ENCODE data around the gene PHF21B.
"Not testable (repeated sequence)": the region's sequence is repeated elsewhere in the genome, so short reads cannot be mapped to it uniquely, and the experiment has no call there.

Gene PHF21B

DNA sequence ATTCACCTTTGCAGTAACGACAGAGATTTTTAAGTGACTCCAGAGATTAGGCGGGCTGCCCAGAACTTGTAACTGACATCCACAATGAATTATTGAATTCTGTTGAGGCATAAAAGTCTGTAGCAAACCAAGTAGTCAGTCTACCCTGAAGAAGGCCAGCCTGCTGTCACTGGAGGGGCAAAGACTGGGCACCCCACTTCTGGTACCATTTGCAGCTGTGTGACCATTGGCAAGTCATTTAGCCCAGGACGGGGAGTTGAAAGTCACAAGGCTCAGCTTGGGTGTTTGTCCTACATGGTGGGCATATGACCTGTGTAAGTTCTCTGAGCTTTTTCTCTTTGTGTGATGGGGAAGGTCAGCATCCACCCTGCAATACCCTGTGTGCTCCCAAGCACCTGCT is 138.0 kb downstream of the PHF21B start:
- DNase-seq (ENCODE audit: low spot score): no peak

DNA sequence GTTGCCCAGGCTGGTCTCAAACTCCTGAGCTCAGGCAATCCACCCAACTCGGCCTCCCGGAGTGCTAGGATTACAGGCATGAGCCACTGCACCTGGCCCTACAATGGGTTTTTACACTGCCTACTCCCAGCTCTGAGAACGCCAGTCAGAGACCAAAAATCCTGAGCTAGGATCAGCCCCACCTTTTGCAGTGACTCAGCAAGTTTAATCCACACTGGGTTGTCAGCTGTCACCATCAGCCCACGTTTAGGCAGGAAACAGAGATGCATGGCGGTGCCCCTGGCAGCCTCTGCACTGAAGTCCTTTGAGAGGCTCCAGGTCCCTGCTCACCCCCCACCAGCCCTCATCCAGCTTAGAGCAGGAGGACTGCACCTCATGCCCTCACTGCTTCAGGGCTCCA is 139.8 kb downstream of the PHF21B start:
- DNase-seq (ENCODE audit: low spot score): no peak

DNA sequence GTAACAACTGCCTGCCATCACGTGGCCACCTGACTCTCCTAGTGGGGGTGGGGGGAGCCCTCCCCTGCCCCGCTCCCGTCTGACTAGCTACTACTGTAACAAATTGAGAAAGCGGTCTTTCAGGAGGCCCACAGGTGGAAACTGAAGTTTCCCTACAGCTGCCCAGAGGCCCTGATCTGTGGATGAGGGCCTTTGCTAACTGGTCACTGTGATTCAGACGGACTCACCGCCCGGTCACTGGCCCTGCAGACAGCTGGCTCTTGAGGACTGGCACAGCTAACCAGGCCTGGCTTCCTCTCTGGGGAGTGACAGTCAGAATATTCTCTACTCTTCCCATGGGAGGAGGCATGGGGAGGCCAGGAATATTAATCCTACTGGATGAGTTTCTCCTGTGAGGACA is 140.6 kb downstream of the PHF21B start:
- DNase-seq (ENCODE audit: low spot score): no peak

DNA sequence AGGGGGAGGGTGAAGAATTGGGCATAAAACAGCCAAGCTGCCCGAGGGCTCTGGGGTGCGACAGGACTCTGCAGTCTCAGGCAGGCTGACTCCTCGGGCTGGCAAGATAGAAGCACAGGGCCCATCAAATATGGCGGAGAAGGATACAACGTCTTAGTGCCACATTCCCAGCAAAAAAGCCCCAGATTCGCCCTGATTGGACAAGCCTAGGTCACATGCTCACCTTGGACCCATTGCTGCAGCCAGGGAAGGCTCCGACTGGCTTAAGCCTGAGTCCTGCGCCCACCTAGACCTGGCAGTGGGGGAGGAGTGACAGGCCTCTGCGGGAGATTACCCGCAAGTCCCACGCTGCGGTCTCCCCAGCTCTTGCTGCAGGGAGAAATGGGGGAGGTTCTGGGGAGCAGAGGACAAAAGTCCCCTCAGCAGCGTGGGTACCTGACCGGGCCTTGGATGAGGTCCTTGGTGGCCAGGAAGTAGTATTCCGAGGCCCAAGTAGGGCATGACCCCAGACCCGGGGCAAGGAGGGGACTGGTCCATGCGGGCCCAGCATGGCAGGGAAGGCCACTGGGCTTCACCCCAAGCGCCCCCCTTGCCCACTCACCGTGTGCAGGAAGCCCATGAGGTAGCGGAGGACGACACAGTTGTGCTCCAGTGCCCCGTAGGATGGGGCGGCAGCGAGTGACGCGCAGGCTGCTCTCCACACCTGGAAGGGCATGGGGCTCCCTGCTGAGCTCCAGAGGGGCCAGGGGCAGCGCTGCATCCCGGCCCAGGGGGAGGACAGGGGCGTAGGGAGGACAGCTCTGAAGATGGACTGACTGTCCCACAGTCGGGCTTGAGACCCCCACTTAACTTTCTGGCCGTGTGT is 144.4 kb downstream of the PHF21B start:
- no peak for DNase-seq (ENCODE audit: low spot score)

DNA sequence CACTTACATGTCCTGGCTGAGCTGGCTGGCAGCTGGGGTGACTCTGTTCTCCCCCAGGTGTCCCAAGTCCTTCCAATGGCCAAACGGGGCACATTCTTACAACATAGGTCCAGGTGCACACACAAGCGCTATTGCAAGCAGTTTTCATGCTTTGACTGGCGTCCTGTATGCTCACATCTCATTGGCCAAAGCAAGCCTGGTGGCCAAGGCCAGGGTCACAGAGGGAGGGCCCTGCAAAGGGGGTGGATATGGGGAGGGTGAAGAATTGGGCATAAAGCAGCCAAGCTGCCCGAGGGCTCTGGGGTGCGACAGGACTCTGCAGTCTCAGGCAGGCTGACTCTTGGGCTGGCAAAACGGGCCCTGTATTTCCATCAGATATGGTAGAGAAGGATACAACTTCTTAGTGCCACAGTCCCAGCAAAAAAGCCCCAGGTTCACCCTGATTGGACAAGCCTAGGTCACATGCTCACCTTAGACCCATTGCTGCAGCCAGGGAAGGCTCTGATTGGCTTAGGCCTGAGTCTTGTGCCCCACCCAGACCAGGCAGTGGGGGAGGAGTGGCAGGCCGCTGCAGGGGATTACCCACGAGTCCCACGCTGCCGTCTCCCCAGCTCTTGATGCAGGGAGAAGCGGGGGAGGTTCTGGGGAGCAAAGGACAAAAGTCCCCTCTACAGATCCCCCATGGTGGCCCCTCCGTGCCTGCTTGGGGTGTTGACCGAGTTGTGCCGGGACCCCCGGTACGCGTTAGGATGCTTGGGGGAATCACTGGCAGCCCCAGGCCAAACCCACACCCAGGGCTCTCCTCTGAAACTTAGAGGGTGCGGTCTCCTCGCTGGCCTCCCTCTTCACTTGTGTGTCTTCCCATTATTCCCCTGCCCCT is 146.6 kb downstream of the PHF21B start:
- no peak for DNase-seq (ENCODE audit: low spot score)

DNA sequence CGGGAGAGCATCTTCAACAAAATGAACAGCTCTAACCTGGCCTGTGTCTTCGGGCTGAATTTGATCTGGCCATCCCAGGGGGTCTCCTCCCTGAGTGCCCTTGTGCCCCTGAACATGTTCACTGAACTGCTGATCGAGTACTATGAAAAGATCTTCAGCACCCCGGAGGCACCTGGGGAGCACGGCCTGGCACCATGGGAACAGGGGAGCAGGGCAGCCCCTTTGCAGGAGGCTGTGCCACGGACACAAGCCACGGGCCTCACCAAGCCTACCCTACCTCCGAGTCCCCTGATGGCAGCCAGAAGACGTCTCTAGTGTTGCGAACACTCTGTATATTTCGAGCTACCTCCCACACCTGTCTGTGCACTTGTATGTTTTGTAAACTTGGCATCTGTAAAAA is 147.5 kb downstream of the PHF21B start:
- no peak for DNase-seq (ENCODE audit: low spot score)

DNA sequence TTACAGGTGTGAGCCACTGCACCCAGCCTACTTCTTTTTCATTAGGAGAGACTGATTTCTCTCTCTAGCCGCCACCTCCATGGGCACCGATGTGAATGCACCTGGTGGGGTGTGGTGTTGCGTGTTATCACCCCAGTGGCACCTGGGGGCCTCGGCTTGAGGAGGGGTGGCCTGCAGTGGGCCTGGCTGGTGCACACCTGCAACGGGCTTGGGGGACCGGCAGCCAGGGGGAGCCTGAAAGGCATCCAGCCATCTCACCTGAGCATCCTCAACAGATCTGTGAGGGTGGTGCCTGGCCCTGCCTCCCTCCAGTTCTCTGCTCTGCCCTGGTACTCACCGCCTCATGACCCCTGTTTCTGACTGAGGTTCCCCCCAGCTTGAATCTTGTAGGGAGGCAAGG is 148.6 kb downstream of the PHF21B start:
- DNase-seq (ENCODE audit: low spot score): no peak

DNA sequence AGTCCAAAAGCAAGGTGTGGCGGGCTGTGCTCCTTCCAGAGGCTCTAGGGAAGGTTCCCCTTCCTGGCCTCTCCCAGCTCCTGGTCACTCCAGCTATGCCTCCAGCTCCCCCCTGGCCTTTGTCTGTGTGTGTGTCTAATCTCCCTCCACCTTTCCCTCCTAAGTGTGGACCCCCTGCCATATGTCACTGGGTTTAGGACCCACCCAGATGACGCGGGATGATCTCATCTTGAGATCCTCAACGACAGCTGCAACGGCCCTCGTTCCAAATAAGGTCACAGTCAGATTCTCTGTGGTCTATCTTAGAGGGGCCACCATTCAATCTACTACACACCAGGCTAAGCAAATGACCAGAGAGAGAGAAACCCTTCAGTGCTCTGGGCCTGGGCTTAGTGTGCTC is 149.5 kb downstream of the PHF21B start:
- no peak for DNase-seq (ENCODE audit: low spot score)

DNA sequence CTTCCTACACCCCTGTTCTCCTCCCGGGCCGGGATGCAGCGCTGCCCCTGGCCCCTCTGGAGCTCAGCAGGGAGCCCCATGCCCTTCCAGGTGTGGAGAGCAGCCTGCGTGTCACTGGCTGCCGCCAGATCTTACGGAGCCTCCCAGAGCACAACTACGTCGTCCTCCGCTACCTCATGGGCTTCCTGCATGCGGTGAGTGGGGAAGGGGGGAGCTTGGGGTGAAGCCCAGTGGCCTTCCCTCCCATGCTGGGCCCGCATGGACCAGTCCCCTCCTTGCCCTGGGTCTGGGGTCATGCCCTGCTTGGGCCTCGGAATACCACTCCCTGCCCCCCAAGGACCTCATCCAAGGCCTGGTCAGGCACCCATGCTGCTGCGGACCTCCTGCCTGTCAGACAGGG is 150.2 kb downstream of the PHF21B start:
- no peak for DNase-seq (ENCODE audit: low spot score)

DNA sequence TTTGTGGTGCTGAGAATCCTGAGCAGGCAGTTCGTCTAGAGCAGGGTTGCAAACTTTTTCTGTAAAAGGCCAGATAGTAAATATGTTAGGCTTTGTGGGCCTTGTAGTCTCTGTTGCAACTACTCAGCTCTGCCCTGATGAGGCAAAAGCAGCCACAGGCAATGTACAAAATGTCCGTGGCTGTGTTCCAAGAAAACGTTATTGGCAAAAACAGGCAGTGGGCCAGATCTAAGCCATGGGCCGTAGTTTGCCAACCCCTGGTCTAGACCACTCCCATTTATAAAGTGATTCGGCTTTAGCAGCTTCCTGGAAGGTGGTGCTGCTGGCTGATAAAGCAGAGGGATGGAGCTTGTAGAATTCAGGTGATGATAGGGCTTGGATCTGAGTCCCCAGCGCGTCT is 151.0 kb downstream of the PHF21B start:
- not testable (repeated sequence) for DNase-seq (ENCODE audit: low spot score)

DNA sequence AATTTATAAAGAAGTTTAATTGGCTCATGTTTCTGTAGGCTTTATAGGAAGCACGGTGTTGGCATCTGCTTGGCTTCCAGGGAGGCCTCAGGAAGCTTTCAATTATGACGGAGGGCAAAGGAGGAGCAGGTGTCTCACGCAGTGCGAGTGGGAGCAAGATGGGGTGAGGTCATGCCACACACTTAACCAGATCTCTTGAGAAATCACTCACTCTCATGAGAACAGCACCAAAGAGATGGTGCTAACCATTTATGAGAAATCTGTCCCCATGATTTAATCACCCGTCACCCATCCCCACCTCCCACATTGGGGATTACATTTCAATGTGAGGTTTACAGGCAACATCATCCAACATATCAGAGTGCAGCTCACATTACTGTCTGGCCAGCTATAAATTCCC is 153.9 kb downstream of the PHF21B start:
- no peak for DNase-seq (ENCODE audit: low spot score)

DNA sequence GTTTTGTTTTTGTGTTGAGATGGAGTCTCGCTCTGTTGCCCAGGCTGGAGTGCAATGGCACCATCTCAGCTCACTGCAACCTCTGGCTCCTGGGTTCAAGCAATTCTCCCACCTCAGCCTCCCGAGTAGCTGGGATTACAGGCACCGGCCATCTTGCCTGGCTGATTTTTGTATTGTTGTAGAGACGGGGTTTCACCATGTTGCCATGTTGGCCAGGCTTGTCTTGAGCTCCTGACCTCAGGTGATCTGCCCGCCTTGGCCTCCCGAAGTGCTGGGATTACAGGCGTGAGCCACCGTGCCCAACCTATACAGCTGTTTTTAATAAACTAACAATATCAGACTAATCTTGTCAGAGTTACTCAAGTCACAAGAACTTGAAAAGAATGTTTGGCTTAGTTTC is 155.2 kb downstream of the PHF21B start:
- not testable (repeated sequence) for DNase-seq (ENCODE audit: low spot score)

DNA sequence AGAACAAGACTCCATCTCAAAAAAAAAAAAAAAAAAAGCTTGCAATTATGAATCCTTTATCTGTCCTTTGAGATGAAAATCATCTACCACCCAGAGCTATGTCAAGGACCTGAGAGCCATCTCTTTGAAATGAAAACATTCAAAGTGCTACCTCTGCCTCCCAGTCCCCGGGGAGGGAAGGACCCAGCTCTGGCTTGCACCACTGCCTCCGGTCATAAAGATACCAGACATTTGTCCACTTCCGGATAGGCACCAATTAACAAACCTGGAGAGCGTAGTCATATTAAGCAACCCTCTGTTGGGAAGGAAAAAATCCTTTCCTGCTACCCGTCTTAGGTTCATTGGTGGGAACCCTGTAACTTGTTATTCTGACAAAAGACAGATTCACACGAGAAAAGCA is 158.9 kb downstream of the PHF21B start:
- no peak for DNase-seq (ENCODE audit: low spot score)

DNA sequence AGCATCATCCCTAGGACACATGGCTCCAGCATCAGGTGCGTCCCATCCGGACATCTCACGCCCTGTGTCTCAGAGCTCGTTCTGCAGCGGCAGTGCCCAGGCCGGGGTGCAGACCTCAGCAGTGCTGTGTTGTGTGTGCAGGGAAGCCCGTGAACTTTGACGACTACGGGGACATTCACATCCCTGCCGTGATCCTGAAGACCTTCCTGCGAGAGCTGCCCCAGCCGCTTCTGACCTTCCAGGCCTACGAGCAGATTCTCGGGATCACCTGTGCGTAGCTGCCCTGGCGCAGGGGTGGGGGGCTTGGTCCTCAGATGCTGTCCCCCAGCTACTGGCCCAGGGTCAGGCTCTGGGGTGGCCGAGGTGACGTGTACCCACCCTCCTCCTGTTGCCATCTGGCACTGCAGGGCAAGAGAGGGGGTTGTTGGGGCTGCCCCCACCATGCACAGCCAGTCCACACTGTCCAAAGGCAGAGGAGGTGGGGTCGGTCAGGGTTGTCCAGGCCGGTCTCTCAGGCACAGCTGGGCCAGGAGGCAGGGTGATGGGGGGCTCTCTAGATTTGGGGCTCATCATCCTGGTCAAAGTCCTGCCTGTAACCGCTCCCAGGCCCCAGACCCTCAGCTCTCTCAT is 160.9 kb downstream of the PHF21B start:
- no peak for DNase-seq (ENCODE audit: low spot score)

DNA sequence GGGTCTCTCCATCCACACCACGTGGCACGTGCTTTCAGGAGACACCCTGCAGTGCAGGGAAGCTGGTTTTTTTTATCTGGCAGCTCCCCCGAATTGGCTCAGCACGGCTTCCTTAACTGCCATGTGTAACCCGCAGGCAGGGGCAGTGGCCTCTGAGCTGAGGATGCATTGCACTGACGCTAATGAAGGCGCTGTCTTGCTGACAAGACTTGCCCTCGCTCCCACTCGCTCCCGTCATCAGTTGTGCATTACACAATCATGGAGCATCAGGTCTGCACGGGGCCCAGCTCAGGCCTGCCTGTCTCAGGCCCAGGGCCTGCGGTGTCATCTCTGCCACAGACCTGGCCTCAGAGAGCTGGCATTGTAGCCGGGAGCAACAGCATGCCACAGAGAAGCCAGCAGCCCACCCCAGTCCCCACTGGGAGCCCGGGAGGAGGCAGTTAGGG is 161.5 kb downstream of the PHF21B start:
- DNase-seq (ENCODE audit: low spot score): no peak

DNA sequence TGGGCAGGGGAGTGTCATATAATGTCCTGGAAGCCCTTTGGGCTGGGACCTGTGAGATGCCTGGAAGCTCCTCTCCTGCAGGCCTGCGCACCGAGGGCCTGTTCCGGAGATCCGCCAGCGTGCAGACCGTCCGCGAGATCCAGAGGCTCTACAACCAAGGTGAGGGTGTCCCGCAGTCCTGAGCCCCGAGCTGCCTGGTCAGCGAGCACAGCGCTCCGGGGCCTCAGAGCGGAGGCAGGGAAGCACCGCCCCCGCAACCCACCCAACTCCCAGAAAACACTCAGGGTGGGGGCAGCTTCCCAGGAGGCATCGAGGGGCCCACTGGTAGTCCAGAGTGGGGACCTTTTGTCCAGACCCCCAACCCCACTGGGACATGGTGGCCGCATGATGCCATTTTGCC is 161.9 kb downstream of the PHF21B start:
- DNase-seq (ENCODE audit: low spot score): no peak

DNA sequence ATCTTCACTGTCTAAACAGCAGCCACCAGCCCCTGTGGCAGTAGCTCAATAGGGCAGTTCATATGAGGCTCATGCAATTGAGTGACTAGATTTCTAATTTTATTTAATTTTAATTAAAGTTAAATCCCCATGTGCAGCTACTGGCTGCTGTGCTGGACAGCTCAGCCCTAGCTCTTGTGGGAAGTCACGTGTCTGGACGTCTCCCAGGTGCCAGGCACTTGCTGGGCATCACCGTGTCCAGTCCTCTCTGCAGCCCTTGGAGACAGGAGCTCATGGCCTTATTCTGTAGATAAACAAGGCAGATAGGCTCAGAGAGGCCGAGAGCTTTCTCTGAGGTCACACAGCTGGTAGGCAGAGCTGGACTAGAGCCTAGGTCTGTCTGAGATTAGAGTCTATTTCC is 162.4 kb downstream of the PHF21B start:
- DNase-seq (ENCODE audit: low spot score): no peak

DNA sequence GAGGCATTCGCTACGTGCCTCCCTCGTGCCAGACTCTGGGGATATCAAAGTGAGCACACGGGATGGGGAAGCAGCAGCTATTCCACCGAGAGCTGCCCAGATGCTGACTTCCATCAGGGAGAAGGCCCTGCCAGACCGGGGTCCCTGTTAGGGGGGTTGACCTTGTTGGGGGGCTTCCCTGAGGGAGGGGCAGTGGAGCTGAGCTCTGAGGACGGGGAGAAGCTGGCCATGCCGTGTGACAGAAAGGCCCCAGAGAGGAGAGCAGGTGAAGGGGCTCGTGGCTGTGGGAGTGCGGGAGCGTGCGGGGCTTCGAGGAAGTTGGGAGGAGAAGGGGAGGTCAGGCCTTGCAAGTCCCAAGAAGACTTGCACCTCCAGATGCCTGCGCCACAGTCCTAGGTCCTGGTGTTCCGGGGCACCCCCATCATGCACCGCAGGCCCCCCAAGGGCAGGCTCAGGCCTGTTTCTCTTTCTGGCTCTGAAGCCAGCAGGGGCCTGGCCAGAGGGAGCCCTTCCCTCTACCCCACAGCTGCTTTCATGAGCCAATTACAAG is 163.0 kb downstream of the PHF21B start:
- no peak for DNase-seq (ENCODE audit: low spot score)

DNA sequence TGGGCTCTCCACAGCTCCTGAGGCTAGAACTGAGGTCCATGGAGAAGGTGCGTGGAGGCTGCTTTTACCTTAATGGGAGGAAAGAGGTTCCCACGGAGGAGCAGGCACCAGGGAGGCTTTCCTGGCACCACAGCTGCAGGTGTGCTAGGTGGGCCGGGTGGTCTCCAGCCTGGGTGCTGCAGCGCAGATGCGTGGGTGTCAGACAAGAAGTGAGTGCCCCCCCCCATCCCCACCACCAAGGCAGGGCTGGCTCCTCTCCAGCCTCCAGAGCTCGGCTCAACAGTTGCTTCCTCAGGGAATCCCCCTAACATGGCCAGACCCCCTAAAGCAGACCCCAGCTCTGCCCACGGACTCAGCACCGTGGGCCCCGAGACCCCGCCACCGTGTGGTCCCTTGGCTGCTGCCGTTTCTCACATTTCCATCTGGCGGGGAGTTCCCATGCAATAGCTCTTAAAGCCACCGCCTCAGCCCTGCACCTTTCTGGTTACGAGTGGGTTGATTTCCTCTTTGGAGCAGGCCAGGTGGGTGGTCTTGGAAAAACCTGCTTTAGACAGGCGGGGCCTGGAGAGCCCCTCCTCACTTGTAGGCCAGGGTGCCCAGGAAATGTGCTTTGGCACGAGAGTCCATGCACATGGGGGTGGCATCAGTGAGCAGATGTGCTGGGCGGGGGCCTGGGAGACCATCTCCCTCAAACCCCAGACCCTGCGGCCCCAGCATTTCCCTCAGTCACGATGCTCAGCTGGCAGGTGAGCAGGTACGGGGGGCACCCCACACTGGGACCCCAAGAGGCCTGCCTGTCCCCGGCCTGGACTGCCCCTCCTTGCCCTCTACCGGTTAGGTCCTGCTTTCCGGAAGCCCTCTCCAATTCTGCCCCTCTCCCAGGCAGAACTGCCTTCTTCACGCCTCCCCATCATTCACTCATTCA is 163.7 kb downstream of the PHF21B start:
- DNase-seq (ENCODE audit: low spot score): no peak

DNA sequence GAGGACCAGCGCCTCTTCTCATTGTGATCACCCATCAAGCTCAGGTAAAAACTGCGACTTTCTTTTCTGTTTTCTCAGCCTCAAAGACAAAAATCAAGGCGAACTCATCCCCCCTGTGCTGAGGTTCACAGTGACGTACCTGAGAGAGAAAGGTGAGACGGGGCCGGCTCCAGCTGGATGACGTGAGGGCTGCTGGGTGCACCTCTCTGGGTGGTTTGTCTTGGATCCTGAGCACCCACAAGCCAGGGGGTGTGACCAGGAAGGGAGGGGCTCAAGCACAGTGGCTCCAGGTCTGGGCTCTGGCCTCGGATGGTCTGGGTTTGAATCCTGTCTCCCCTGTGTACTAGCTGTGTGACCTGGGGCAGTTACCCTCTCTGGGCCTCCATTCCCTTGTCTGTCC is 164.6 kb downstream of the PHF21B start:
- DNase-seq (ENCODE audit: low spot score): no peak

DNA sequence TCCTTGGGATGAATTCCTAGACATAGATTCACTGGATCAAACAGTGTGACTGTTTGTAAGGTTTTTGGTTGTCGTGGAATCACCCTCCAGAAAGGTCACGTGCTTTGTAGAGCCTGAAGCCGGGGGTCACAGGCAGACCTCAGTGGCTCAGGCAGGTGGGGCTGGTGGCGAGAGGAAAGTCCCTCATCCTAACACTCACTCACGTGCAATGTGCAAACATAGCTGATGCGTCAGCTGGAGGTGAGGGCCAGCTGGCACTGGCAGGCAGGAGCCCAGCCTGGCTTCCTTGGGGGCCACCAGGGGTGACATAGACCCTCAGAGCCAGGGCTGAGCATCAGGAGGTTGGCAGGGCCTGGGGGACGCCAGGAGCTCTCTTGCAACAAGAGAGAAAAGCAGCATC is 167.4 kb downstream of the PHF21B start:
- no peak for DNase-seq (ENCODE audit: low spot score)
